Natural killer cell (primary cell): ENCODE data around the gene DUSP8. TPM values are rescaled to one million over a fixed set of nuclear protein-coding genes. Genes with fewer than 3 reads are reported as not detected.
"Not testable (repeated sequence)": the region's sequence is repeated elsewhere in the genome, so short reads cannot be mapped to it uniquely, and the experiment has no call there.

Experiments used
- ATAC-seq, 3 donors: fragments of 150-1000 bp in 2 of 3; fragments of 200-7000 bp in 1 of 3; cut with Tn5 transposase; 1 replicate in 1 of 3; 2 replicates in 2 of 3; pipeline ENCODE4 v1.10.0; 2021; ENCODE audit warnings: mild to moderate bottlenecking in 2 of 3, moderate library complexity in 2 of 3
- DNase-seq, 2 donors: peaks; one replicate each; pipeline versions ENCODE4 v3.0.0 to v3.0.0-alpha.2; 2013 to 2021; ENCODE audit warnings: mixed read lengths in 1 of 2
- H3K27ac ChIP-seq: one replicate; pipeline ENCODE4 v1.5.1; 2013; ENCODE audit warnings: mild to moderate bottlenecking, low read length
- H3K27me3 ChIP-seq: one replicate; pipeline ENCODE4 v1.6.1; 2013; ENCODE audit warnings: low read length; ENCODE audit not compliant: control insufficient read depth, insufficient read depth
- H3K36me3 ChIP-seq: one replicate; pipeline ENCODE4 v1.6.1; 2013; ENCODE audit warnings: low read length; ENCODE audit not compliant: control insufficient read depth, insufficient read depth
- H3K4me1 ChIP-seq: one replicate; pipeline ENCODE4 v1.6.1; 2013; ENCODE audit warnings: low read length; ENCODE audit not compliant: control insufficient read depth, insufficient read depth
- H3K4me3 ChIP-seq: one replicate; pipeline ENCODE4 v1.5.1; 2013; ENCODE audit warnings: low read length
- H3K9me3 ChIP-seq: one replicate; pipeline ENCODE4 v1.6.1; 2013; ENCODE audit warnings: low read length; ENCODE audit not compliant: control insufficient read depth, insufficient read depth
- H3K27ac Mint-ChIP-seq, 2 donors: one replicate each; pipeline ENCODE4 v1.8.0; 2022; ENCODE audit warnings: mild to moderate bottlenecking in 2 of 2, mixed read lengths in 2 of 2, moderate library complexity in 1 of 2
- H3K27me3 Mint-ChIP-seq, 2 donors: one replicate each; pipeline ENCODE4 v1.8.0; 2022; ENCODE audit warnings: low read depth in 2 of 2, mixed read lengths in 2 of 2
- H3K36me3 Mint-ChIP-seq: one replicate; pipeline ENCODE4 v1.8.0; 2022; ENCODE audit warnings: mixed read lengths
- H3K4me1 Mint-ChIP-seq, 2 donors: one replicate each; pipeline ENCODE4 v1.8.0; 2022; ENCODE audit warnings: mixed read lengths in 2 of 2
- H3K4me3 Mint-ChIP-seq: one replicate; pipeline ENCODE4 v1.8.0; 2022; ENCODE audit warnings: mild to moderate bottlenecking, moderate library complexity, mixed read lengths
- H3K9me3 Mint-ChIP-seq, 2 donors: one replicate each; pipeline ENCODE4 v1.8.0; 2022; ENCODE audit warnings: mixed read lengths in 2 of 2
- CTCF ChIP-seq: fragments of 200-600 bp; IDR thresholded peaks from one replicate; pipeline ENCODE4 v1.8.0; 2022; ENCODE audit warnings: antibody characterized with exemption
- WGBS: methylation state at CpG from one replicate; pipeline ENCODE4 v1.1.7; 2013; ENCODE audit warnings: missing lambda C conversion rate; ENCODE audit not compliant: insufficient coverage; 5-methylcytosine and 5-hydroxymethylcytosine counted together
- intact Hi-C: fragments of 100-400 bp; cut with micrococcal nuclease; formaldehyde crosslinking; loops from one replicate; pipeline ENCODE4 v1.14.2; 2022
- total RNA-seq, 4 donors: library from RNA; stranded (reverse); fragments of 120-200 nt in 1 of 4; gene quantifications; one replicate each; pipeline versions ENCODE4 v1.2.3 to v1.2.4, GENCODE V29; 2013 to 2022

Gene DUSP8
- total RNA-seq, 3 donors from 2014 or later (not counting 1 experiment from before 2014, with no cell fraction given): 24.1 to 47.3 (median 38.4) TPM

GRCh38 chr11:1513326-1514296 lies 58.5 kb downstream of the DUSP8 start:
- no peak overlapping the region for H3K4me3 Mint-ChIP-seq
- ATAC-seq: no peak
- intact Hi-C loops: no loop called here

GRCh38 chr11:1512531-1513258 lies 59.4 kb downstream of the DUSP8 start:
- H3K27me3 ChIP-seq, H3K36me3 ChIP-seq, H3K27ac ChIP-seq, H3K36me3 Mint-ChIP-seq, H3K9me3 Mint-ChIP-seq, H3K4me3 Mint-ChIP-seq, H3K27me3 Mint-ChIP-seq, intact Hi-C loops, H3K4me3 ChIP-seq, ATAC-seq, H3K9me3 ChIP-seq: not testable (repeated sequence)
- peak in 1 of 2 donors; percentile 44 for DNase-seq
- 98% methylated on average over 5 of the region's 9 CpGs for WGBS
- H3K27ac Mint-ChIP-seq: peak overlapping the region; percentile 72 to 73
- H3K4me1 ChIP-seq: peaks cover 50% of the 10 kb centered on the region
- peaks cover 56 to 83% of the 10 kb centered on the region in 2 donors for H3K4me1 Mint-ChIP-seq

More at GRCh38 chr11:1513326-1514296, 58.5 kb downstream of the DUSP8 start:
- H3K27ac ChIP-seq: no peak overlapping the region
- no peak overlapping the region for H3K4me3 ChIP-seq
- Mint-ChIP-seq H3K27me3 (no peaks in the 10 kb centered on the region), H3K36me3 (no peaks in the 10 kb centered on the region), H3K4me1 (peaks cover 61 to 82% of the 10 kb centered on the region in 2 donors), H3K9me3 (no peaks in the 10 kb centered on the region), H3K27ac (peak overlapping the region; percentile 72 to 73)
- H3K27me3 ChIP-seq: no peaks in the 10 kb centered on the region
- no peak for DNase-seq
- no peak for TF ChIP-seq CTCF
- WGBS: 87% methylated on average over 23 of the region's 23 CpGs
- H3K9me3 ChIP-seq: no peaks in the 10 kb centered on the region
- H3K4me1 ChIP-seq: peaks cover 52% of the 10 kb centered on the region
- no peaks in the 10 kb centered on the region for H3K36me3 ChIP-seq

- 84% methylated on average over 12 of the region's 12 CpGs for whole genome bisulfite sequencing
- no peak overlapping the region for H3K4me3 ChIP-seq
- no peaks in the 10 kb centered on the region for H3K36me3 Mint-ChIP-seq
Measured at GRCh38 chr11:1511937-1512496, 60.1 kb downstream of the DUSP8 start.

More at GRCh38 chr11:1511937-1512496, 60.1 kb downstream of the DUSP8 start:
- H3K4me1 ChIP-seq: peaks cover 50% of the 10 kb centered on the region
- no peak overlapping the region for H3K4me3 Mint-ChIP-seq
- H3K27ac ChIP-seq: no peak overlapping the region
- no peaks in the 10 kb centered on the region for H3K9me3 ChIP-seq
- no peaks in the 10 kb centered on the region for H3K27me3 Mint-ChIP-seq
- ATAC-seq: no peak
- no peaks in the 10 kb centered on the region for H3K9me3 Mint-ChIP-seq
- H3K36me3 ChIP-seq: no peaks in the 10 kb centered on the region
- H3K27ac Mint-ChIP-seq: peak overlapping the region; percentile 26 to 55
- no peak for TF ChIP-seq CTCF
- no peaks in the 10 kb centered on the region for H3K27me3 ChIP-seq
- peaks cover 50 to 83% of the 10 kb centered on the region in 2 donors for H3K4me1 Mint-ChIP-seq
- DNase-seq: no peak
- intact Hi-C loops: no loop called here
